NCI-H2196 treated with DMSO at 0.1 percent for 48 hours (cell line): Measurements from ENCODE around the gene ZNF324B.
"Not testable (repeated sequence)": the region's sequence is repeated elsewhere in the genome, so short reads cannot be mapped to it uniquely, and the experiment has no call there.

Experiments
- DNase-seq: peaks from one replicate; lab custom pipeline; 2025; ENCODE audit not compliant: unreplicated experiment; lab: John Stamatoyannopoulos, UW

Gene ZNF324B

DNA sequence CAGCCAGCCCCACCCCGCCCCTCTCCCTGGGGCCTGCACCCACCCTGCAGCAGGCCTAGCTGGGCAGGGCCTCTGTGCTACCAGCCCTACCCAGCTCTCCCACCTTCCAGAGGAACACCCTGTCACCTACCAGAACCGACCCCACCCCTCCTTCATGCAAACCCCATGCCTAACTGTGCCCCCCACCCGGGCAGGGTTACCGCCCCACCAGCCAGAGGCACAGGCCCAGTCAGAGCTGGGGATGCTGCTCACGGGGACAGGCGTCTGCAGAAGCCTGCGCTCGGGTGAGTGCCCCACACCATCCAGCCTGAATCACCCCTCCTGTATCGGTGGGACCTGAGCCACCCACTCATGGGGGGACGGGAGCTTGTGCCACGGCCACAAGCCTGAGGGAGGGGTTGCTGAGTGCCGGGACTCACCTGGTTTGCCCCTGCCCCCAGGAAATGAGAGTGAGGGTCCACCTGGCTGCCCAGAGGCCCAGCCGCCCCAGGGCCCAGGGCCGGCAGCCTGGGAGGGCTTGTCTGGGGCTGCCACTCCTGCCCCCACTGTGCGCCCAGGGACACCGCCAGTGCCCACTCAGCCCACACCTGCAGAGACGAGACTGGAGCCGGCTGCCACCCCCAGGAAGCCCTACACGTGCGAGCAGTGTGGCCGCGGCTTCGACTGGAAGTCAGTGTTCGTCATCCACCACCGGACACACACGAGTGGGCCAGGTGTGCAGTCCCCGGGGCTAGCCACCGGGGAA is 28.5 kb downstream of the ZNF324B start:
- no peak for DNase-seq

DNA sequence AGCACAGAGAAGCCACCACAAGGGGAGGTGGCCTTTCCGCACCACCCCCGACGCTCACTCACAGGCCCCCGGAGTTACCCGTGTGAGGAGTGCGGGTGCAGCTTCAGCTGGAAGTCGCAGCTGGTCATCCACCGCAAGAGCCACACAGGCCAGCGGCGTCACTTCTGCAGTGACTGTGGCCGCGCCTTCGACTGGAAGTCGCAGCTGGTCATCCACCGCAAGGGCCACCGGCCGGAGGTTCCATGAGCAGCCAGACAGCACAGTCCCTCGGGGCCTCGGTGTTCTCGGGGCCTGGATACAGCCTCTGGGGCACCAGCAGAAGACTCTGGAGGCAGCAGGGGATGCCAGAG is 29.0 kb downstream of the ZNF324B start:
- DNase-seq = no peak

DNA sequence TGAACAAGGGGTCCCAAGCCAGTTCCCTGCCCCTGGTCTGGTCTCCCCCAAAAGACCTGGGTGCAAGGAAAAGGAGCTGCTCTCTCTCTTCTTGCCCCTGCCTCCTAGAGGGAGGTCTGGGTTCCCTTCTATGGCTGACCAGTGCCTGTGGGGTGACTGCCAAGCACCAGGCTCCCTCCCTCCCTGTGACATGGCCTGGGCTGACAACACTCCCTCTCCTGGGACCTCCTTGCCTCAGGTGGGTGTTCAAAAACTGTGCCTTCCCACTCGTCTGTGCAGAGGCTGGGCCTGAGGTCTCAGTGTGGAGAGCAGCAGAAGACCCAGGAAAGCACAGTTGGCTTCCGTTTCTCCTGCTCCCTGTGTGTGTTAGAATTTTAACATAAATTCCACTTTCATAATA is 29.4 kb downstream of the ZNF324B start:
- DNase-seq = no peak

DNA sequence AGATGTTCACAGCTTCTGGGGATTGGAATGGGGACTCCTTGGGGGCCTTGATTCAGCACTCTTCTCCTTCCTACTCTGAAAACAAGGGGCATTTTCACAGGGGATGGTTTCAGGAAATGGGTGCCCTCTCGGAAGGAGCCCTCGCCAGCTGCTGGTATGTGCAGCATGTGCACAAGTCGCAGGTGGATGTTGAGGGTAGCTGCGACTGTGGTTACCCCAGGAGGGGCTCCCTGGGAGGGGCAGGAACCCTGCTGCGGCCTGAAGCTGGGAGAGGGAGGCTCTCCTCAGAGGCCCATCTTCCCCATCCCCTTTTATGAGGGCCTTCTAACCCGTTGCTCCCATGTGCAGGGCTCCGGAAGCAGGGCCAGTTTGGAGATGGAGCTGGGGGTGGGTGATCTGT is 30.9 kb downstream of the ZNF324B start:
- DNase-seq = no peak

DNA sequence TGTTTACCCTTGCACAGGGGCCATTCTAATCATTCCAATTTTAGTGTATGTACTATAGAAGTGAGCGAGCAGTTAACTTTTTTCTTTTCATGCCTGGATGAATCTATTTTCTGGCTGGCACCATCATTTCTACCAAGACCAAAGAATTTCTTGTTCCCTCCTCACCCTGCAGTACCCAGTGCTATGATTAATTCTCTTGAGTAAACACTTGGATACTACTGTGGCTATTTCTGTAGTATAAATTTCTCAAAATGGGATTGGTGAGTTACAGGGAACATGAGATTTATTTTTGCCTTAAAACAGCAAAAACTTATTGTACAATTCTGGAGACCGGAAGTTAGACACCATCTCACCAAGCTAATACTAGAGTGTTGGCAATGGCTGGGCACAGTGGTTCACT is 32.4 kb downstream of the ZNF324B start:
- DNase-seq = no peak

DNA sequence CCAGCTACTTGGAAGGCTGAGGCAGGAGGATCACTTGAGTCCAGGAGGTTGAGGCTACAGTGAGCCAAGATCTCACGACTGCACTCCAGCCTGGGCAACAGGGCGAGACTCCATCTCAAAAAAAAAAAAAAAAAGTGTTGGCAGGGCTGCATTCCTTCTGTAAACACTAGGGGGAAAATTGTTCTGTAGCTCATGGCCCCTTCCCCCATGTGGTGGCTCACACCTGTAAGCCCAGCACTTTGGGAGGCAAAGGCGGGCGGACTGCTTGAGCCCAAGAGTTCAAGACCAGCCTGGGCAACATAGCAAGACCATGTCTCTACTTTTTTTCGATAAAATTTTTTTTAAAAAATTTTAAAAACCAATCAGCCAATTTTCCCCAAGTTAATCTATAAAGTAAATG is 32.9 kb downstream of the ZNF324B start:
- DNase-seq = not testable (repeated sequence)

DNA sequence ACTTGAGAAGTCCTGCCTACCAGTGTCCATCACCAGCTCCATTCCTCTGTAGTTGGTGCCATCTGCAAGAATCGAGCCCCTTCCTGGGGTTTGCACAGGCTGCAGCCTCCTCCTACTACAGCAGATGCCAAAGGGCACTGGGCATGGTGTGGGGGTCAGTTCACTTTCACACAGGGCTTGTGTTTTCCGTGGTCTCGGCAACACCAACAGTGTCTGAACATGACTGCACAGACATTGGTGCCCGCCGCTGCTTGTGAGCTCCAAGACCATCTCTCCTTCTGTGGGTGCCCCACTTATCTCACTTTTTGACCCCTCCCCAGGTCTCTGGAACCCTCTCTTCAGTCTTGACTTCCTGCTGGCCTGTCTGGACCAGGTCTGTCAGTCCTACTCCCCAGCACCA is 40.0 kb downstream of the ZNF324B start:
- DNase-seq = no peak

DNA sequence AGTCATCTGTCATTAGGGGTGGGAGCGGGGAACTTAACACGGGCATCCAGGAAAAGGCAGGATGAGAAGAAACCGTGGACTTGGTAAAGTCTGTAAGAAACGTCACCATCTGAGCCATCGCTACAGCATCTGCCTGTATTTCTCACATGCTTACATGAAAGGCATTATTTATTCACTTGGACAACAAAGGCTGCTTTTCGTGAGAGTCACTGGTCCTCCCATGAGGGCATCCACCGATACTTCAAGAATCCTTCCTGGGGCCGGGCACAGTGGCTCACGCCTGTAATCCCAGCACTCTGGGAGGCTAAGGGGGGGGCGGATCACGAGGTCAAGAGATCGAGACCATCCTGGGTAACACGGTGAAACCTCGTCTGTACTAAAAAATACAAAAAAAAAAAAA is 40.8 kb downstream of the ZNF324B start:
- no peak for DNase-seq

DNA sequence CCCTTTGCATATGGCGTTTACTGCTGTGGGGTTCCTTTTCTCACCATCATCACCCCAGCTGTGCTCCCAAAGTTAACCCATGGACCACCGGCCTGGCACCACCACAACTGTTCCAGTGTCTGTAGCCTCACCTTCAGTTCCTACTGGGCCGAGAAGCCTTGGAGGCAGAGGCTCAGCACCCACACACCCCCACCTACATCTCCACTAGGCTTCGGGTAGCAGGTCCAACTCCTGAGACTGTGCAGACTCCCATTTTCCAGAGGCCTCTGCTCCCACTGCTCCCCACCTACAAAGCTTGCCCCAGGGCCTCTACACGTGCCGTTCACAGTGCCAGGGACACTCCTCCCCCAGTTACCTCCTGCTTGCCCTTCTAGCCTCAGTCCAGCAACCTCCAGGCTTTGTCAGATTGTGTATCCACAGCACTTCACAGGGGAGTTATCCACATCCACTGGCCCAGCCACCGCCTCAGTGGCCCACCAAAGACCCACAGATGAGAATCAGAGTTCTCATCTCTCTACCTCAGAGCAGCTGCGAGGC is 46.3 kb downstream of the ZNF324B start:
- DNase-seq = no peak

DNA sequence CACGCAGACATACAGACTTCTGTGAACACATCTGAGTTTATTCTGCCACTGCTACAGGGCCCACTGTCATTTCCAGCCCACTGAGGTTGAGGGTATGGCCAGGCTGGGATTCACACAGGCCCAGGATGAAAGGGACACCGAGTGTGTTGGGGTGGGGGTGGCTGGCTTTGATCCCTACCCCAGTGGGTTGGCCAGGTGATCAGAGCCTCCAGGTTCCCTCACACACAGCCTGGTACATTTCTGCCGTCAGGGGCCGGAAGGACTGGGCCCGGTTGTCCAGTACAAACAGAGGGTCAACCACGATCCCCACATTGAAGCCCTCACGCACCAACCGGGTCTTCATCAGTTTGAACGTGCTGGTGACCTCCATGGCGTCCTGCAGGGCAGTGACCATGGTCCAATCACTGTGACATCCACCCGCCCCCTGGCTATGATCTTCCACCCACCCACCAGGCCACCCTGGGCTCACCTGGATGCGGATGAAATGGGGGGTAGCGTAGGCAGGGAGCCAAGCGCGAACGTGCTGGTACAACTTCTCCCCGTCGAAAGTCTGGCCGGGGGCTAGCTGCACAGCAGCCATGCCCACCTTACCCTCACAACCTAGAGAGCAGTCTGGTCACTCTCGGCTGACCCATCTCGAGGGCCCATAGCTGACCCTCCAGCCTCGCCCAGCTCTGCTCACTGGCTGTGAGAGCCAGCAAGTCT is 47.0 kb downstream of the ZNF324B start:
- DNase-seq = no peak

DNA sequence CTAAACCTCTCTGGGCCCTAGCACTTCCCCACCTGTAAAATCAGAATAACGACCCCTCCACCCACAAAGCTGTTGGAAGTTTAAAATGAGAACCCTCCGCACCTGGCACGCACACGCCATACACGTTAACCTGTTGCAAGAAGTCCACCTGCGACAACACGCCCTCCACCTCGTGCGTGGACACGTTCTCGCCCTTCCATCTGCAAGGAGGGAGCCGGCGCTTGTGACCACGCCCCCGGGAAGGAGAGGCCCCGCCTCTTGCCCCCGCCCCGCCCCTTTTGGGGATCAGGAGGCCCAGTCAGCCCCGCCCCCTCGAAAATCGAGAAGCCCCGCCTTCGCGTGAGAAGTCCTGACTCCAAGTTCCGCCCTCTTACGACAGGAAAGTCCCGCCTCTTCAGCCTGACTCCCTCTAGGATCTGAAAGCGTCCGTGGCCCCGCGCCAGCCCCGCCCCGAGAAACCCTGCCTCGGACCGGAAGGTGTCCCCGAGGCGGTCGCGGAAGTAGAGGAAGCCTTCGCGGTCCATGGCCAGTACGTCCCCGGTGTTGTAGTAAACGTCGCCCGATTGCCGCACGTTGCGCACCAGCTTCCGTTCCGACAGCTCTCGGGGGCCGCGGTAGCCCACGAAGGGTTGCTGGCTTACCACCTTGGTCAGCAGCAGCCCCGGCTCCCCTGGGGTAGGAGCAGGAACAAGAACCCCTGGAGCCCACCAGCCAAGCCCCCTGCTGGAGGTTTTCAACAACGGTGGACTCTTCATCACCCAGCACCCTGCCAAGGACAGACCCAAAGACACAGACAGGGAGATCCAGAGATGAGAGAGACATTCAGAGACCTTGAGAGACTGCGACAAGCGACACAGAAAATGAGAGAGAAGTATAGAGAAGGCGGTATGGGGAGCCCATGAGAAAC is 47.9 kb downstream of the ZNF324B start:
- peak; percentile 97 for DNase-seq

DNA sequence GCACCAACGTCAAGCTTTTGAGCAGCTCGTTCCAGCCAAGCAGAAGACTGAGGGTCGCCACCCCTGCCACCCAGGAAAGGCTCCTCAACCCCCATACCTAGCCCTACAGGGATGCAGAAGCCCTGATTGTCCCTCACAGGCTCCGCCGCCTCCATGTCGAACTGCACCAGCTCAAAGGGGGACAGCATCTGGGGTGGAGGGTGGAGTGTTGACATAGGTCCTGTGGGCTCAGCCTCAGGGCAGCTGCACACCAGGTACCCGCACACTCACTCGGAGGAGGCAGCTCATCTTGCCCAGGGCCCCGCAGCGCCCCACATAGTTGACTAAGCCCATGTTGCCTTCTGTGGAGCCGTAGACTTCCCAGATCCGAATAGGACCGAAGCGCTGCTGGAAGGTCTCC is 48.8 kb downstream of the ZNF324B start:
- no peak for DNase-seq
